D721Med (cell line): ENCODE measurements around the gene ISG20.
"Not testable (repeated sequence)": the region's sequence is repeated elsewhere in the genome, so short reads cannot be mapped to it uniquely, and the experiment has no call there.

Experiments used
- DNase-seq: peaks from one replicate; pipeline ENCODE4 v3.0.0; 2011; ENCODE audit warnings: low spot score; ENCODE audit not compliant: insufficient read length
- FAIRE-seq: peaks from 2 replicates; lab custom pipeline; 2011; peaks lifted over from hg19 to GRCh38; lab: Jason Lieb, UNC
- CTCF ChIP-seq: IDR thresholded peaks from 2 replicates; pipeline ENCODE4 v1.5.1; 2012; ENCODE audit warnings: mild to moderate bottlenecking, control low read depth; ENCODE audit not compliant: insufficient read depth; ENCODE audit errors: missing control alignments

ISG20 gene

GRCh38 chr15:88630141-88630721 lies 8.6 kb upstream of the ISG20 start:
- DNase-seq = no peak
- TF ChIP-seq CTCF = no peak
- FAIRE-seq = no peak

- TF ChIP-seq CTCF = no peak
Observed at GRCh38 chr15:88630798-88631463, 7.9 kb upstream of the ISG20 start.

GRCh38 chr15:88631464-88632028 lies 7.3 kb upstream of the ISG20 start:
- DNase-seq (no peak), FAIRE-seq (no peak)
- no peak for TF ChIP-seq CTCF

More at GRCh38 chr15:88630798-88631463, 7.9 kb upstream of the ISG20 start:
- DNase-seq = no peak
- no peak for FAIRE-seq

GRCh38 chr15:88632797-88633196 lies 6.0 kb upstream of the ISG20 start:
- not testable (repeated sequence) for FAIRE-seq, DNase-seq

- DNase-seq = no peak
- no peak for FAIRE-seq
- TF ChIP-seq CTCF = no peak
Observed at GRCh38 chr15:88634449-88634848, 4.4 kb upstream of the ISG20 start.

GRCh38 chr15:88635318-88635717 lies 3.5 kb upstream of the ISG20 start:
- no peak for FAIRE-seq
- no peak for DNase-seq
- no peak for TF ChIP-seq CTCF

- TF ChIP-seq CTCF = no peak
- FAIRE-seq (no peak), DNase-seq (no peak)
Observed at GRCh38 chr15:88636050-88636449, 2.8 kb upstream of the ISG20 start.
